Measurements from ENCODE around the gene FGF8. TPM values are rescaled to one million over a fixed set of nuclear protein-coding genes. Genes with fewer than 3 reads are reported as not detected.
A peak's percentile ranks its signal among the peaks of the same experiment; 100 is the strongest.

Gene FGF8
- total RNA-seq, 4 donors from 2014 or later, result not detected

GRCh38 chr10:101773923-101774588 is 1.9 kb downstream of the FGF8 start:
- 12% methylated on average over 13 of the region's 13 CpGs for WGBS
- Histone ChIP-seq H3K9me3 (no peaks in the 10 kb centered on the region), H3K4me3 (no peak overlapping the region), H3K36me3 (no peaks in the 10 kb centered on the region), H3K4me1 (peaks cover 32% of the 10 kb centered on the region), H3K27me3 (peaks cover 92% of the 10 kb centered on the region), H3K27ac (no peak overlapping the region)
- peak in 1 of 2 donors; percentile 38 for DNase-seq (ENCODE audit: low spot score in 2 of 2)
- TF ChIP-seq POLR2AphosphoS5 (IDR thresholded peaks at IDR 0.05), result no peak
- no peak for TF ChIP-seq POLR2A (IDR thresholded peaks at IDR 0.05)
- no peak for TF ChIP-seq CTCF (IDR thresholded peaks at IDR 0.05)
- TF ChIP-seq EP300 (IDR thresholded peaks at IDR 0.05), result no peak

GRCh38 chr10:101772895-101773761 is 2.8 kb downstream of the FGF8 start:
- H3K36me3 ChIP-seq, result no peaks in the 10 kb centered on the region
- DNase-seq (ENCODE audit: low spot score in 2 of 2), result peak in 1 of 2 donors; percentile 40
- TF ChIP-seq POLR2A (IDR thresholded peaks at IDR 0.05), result no peak
- no peak for TF ChIP-seq CTCF (IDR thresholded peaks at IDR 0.05)
- no peak for TF ChIP-seq EP300 (IDR thresholded peaks at IDR 0.05)
- no peak for TF ChIP-seq POLR2AphosphoS5 (IDR thresholded peaks at IDR 0.05)
- no peak overlapping the region for H3K4me3 ChIP-seq
- H3K9me3 ChIP-seq, result no peaks in the 10 kb centered on the region
- H3K4me1 ChIP-seq, result peaks cover 24% of the 10 kb centered on the region
- WGBS, result 24% methylated on average over 15 of the region's 21 CpGs
- no peak overlapping the region for H3K27ac ChIP-seq
- H3K27me3 ChIP-seq, result peaks cover 87% of the 10 kb centered on the region

- WGBS, result 80% methylated on average over 3 of the region's 6 CpGs
- Histone ChIP-seq H3K4me1 (peaks cover 24% of the 10 kb centered on the region), H3K4me3 (no peak overlapping the region), H3K9me3 (no peaks in the 10 kb centered on the region), H3K27me3 (peaks cover 88% of the 10 kb centered on the region), H3K27ac (no peak overlapping the region), H3K36me3 (no peaks in the 10 kb centered on the region)
- TF ChIP-seq POLR2AphosphoS5 (IDR thresholded peaks at IDR 0.05), result no peak
- no peak for TF ChIP-seq EP300 (IDR thresholded peaks at IDR 0.05)
- no peak for TF ChIP-seq POLR2A (IDR thresholded peaks at IDR 0.05)
- TF ChIP-seq CTCF (IDR thresholded peaks at IDR 0.05), result no peak
- DNase-seq (ENCODE audit: low spot score in 2 of 2), result peak in 1 of 2 donors; percentile 53
Measured at GRCh38 chr10:101772017-101772894, 3.7 kb downstream of the FGF8 start.

GRCh38 chr10:101771380-101771779 is 4.5 kb downstream of the FGF8 start:
- 84% methylated on average over 10 of the region's 10 CpGs for WGBS
- peaks cover 81% of the 10 kb centered on the region for H3K27me3 ChIP-seq
- H3K27ac ChIP-seq, result no peak overlapping the region
- peaks cover 21% of the 10 kb centered on the region for H3K4me1 ChIP-seq
- no peak overlapping the region for H3K4me3 ChIP-seq
- no peaks in the 10 kb centered on the region for H3K9me3 ChIP-seq
- TF ChIP-seq CTCF (IDR thresholded peaks at IDR 0.05) (no peak), EP300 (IDR thresholded peaks at IDR 0.05) (no peak), POLR2AphosphoS5 (IDR thresholded peaks at IDR 0.05) (no peak), POLR2A (IDR thresholded peaks at IDR 0.05) (no peak)
- peak in 1 of 2 donors; percentile 75 for DNase-seq (ENCODE audit: low spot score in 2 of 2)
- H3K36me3 ChIP-seq, result no peaks in the 10 kb centered on the region
